Retinal pigment epithelial cell (primary cell): Measurements from ENCODE around the gene PYDC1.
"Not testable (repeated sequence)": the region's sequence is repeated elsewhere in the genome, so short reads cannot be mapped to it uniquely, and the experiment has no call there.

ENCODE experiments used
- DNase-seq: peaks from one replicate; pipeline ENCODE4 v3.0.0-alpha.2; 2010; ENCODE audit warnings: low read depth
- H3K4me3 ChIP-seq: 2 replicates; pipeline ENCODE4 v1.5.1; 2011; ENCODE audit warnings: mild to moderate bottlenecking, low read length, control low read depth, moderate library complexity
- TF ChIP-seq, protein P1 (sequence below): conservative IDR thresholded peaks from 2 replicates; pipeline ENCODE4 v1.5.1; 2011; ENCODE audit warnings: low read depth, low read length, control low read depth, inconsistent platforms

PYDC1 gene

DNA sequence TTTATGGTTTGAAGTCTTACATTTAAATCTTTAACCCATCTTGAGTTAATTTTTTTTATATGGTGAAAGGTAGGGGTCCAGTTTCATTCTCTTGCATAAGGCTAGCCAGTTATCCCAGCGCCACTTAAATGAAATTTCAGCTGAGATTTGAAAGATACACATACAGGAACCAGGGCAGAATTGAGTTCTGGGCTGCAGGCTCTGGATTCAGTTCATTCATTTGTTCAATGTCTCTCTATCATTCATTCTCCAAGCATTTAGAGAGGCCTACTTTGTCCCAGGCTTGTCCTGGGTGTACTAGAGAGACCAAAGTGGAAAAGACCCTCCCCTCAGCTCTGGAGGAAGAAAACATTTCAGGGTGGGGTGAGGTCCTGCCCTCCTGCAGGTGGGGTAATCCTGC is 3.6 kb downstream of the PYDC1 start:
- DNase-seq, result no peak
- H3K4me3 ChIP-seq, result no peak overlapping the region
- TF ChIP-seq, protein P1, sequence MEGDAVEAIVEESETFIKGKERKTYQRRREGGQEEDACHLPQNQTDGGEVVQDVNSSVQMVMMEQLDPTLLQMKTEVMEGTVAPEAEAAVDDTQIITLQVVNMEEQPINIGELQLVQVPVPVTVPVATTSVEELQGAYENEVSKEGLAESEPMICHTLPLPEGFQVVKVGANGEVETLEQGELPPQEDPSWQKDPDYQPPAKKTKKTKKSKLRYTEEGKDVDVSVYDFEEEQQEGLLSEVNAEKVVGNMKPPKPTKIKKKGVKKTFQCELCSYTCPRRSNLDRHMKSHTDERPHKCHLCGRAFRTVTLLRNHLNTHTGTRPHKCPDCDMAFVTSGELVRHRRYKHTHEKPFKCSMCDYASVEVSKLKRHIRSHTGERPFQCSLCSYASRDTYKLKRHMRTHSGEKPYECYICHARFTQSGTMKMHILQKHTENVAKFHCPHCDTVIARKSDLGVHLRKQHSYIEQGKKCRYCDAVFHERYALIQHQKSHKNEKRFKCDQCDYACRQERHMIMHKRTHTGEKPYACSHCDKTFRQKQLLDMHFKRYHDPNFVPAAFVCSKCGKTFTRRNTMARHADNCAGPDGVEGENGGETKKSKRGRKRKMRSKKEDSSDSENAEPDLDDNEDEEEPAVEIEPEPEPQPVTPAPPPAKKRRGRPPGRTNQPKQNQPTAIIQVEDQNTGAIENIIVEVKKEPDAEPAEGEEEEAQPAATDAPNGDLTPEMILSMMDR, result no peak

- TF ChIP-seq, protein P1, result no peak
- DNase-seq, result no peak
- H3K4me3 ChIP-seq, result no peak overlapping the region
Measured at GRCh38 chr16:31206776-31207175, 10.2 kb downstream of the PYDC1 start.

- H3K4me3 ChIP-seq, result no peak overlapping the region
- TF ChIP-seq, protein P1, result no peak
- no peak for DNase-seq
Measured at GRCh38 chr16:31204871-31205666, 11.9 kb downstream of the PYDC1 start.

GRCh38 chr16:31202414-31203375 is 14.2 kb downstream of the PYDC1 start, which contains the start of gene PYCARD:
PYCARD (minus strand) TSS chr16:31202760; CDS start chr16:31202690, 70 bp downstream.
- H3K4me3 ChIP-seq, result peak within 1 kb of the TSS; percentile 54
- DNase-seq, result no peak
- TF ChIP-seq, protein P1, result no peak

DNA sequence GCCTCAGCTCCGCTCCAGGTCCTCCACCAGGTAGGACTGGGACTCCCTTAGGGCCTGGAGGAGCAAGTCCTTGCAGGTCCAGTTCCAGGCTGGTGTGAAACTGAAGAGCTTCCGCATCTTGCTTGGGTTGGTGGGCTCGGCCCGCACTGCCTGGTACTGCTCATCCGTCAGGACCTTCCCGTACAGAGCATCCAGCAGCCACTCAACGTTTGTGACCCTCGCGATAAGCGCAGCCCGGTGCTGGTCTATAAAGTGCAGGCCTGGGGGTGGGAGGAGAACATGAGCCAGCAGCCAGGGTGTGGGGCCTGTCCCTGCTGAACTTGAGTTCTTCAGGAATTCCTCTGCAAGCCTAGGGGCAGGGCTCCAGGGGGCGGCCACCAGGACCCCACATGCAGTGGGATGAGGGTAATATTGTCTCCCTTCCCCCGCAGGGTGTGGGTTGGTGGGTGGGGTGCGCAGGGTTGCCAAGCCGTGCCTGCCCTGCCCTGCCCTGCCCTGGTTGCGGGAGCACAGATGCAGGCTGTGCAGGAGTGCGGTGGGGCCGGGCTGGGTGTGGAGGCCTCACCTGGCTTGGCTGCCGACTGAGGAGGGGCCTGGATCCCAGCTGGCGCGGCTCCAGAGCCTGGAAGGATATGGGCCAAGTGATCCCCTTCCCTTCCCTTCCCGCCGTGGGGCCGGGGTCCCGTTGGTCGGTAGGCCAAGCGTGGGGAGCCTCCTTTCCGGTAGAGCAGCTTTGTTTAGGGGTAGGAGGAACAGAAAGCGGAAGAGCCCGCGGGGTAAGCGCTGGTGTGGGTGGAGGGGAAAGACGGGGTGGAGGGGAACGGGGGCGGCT is 15.1 kb downstream of the PYDC1 start:
- DNase-seq, result no peak
- TF ChIP-seq, protein P1, result no peak
- peak overlapping the region; percentile 54 for H3K4me3 ChIP-seq

GRCh38 chr16:31200821-31201568 is 15.9 kb downstream of the PYDC1 start:
- TF ChIP-seq, protein P1, result no peak
- no peak for DNase-seq
- H3K4me3 ChIP-seq, result no peak overlapping the region

DNA sequence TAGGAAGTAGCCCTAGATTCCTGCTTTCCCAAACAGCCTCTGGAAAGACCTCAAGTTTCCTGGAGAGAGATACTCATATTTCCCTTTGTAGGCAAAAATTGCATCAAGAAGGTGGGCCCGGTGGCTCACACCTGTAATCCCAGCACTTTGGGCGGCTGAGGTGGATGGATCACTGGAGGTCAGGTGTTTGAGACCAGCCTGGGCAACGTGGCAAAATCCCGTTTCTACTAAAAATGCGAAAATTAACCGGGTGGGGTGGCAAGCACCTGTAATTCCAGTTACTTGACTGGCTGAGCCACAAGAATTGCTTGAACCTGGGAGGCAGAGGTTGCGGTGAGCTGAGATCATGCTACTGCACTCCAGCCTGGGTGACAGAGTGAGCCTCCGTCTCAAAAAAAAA is 16.8 kb downstream of the PYDC1 start:
- H3K4me3 ChIP-seq, DNase-seq: not testable (repeated sequence)
